Kidney (tissue), 14 donors: ENCODE data around the gene KMT2D. TPM values are rescaled to one million over a fixed set of nuclear protein-coding genes. Genes with fewer than 3 reads are reported as not detected.

Experiments
- DNase-seq, 5 donors: peaks; one replicate each; pipeline ENCODE4 v3.0.0-alpha.2; 2013 to 2020
- FAIRE-seq: peaks from 2 replicates; lab custom pipeline; 2012; peaks lifted over from hg19 to GRCh38; lab: Jason Lieb, UNC
- H3K27ac ChIP-seq, 2 donors: one replicate each; pipeline ENCODE4 v1.7.0; 2013; ENCODE audit warnings: low read depth in 2 of 2, low read length in 2 of 2, inconsistent platforms in 1 of 2
- H3K27me3 ChIP-seq: one replicate; pipeline ENCODE4 v1.7.1; 2013; ENCODE audit warnings: low read length, inconsistent platforms; ENCODE audit not compliant: control insufficient read depth, insufficient read depth
- H3K36me3 ChIP-seq, 3 donors: one replicate each; pipeline versions ENCODE4 v1.7.0 to v1.7.1; 2013; ENCODE audit warnings: low read length in 3 of 3, control low read depth in 1 of 3, inconsistent platforms in 1 of 3; ENCODE audit not compliant: insufficient read depth in 3 of 3, control insufficient read depth in 2 of 3
- H3K4me1 ChIP-seq, 3 donors: one replicate each; pipeline versions ENCODE4 v1.7.0 to v1.7.1; 2013; ENCODE audit warnings: low read length in 3 of 3, inconsistent platforms in 1 of 3, low read depth in 1 of 3; ENCODE audit not compliant: control insufficient read depth in 2 of 3, insufficient read depth in 2 of 3
- H3K4me3 ChIP-seq, 3 donors: one replicate each; pipeline versions ENCODE4 v1.7.0 to v1.8.1; 2013; ENCODE audit warnings: low read length in 3 of 3, control low read depth in 1 of 3, inconsistent platforms in 1 of 3
- H3K9ac ChIP-seq, 3 donors: one replicate each; pipeline versions ENCODE4 v1.7.0 to v1.7.1; 2013; ENCODE audit warnings: low read length in 3 of 3, control low read depth in 1 of 3, inconsistent platforms in 1 of 3
- H3K9me3 ChIP-seq, 3 donors: one replicate each; pipeline versions ENCODE4 v1.7.0 to v1.7.1; 2013; ENCODE audit warnings: low read length in 3 of 3, control low read depth in 1 of 3, inconsistent platforms in 1 of 3; ENCODE audit not compliant: control insufficient read depth in 2 of 3, insufficient read depth in 1 of 3
- CTCF ChIP-seq: IDR thresholded peaks from 3 replicates; pipeline ENCODE4 v1.5.1; 2012; ENCODE audit warnings: mild to moderate bottlenecking, moderate library complexity, borderline replicate concordance; ENCODE audit not compliant: insufficient read depth; ENCODE audit errors: extremely low read depth
- intact Hi-C: fragments of 100-400 bp; cut with DNase I; formaldehyde crosslinking; loops from one replicate; pipeline ENCODE4 v1.11.1; 2022
- polyA plus RNA-seq: library from polyadenylated mRNA; stranded (reverse); fragments of 350-450 nt; fragmentation: Illumina TruSeq; extraction: RNeasy Lipid Tissue Mini Kit (QIAGEN cat#74804); gene quantifications from one replicate; pipeline ENCODE4 v1.2.3, GENCODE V29; 2014; ENCODE audit warnings: low read depth, low replicate concordance; ENCODE audit not compliant: insufficient read depth
- total RNA-seq: library from RNA; stranded (reverse); fragmentation: NEBNext Ultra II Directional; extraction: Animal tissue kit (Norgen Biotek cat#: 25700); gene quantifications from one replicate; pipeline ENCODE4 v1.2.1, GENCODE V29; 2021
- donor health status: control.
- donor health status: control.
- donor health status: control.
- donor health status: control.
- donor health status: control.
- donor health status: DM: yes; HTN: yes; CAD: no.
- donor health status: Normal renal cell carcinoma (clear cell type).

Gene KMT2D
- total and polyA plus RNA-seq, 2 donors from 2014 or later, result 5.0 to 89.9 TPM

DNA sequence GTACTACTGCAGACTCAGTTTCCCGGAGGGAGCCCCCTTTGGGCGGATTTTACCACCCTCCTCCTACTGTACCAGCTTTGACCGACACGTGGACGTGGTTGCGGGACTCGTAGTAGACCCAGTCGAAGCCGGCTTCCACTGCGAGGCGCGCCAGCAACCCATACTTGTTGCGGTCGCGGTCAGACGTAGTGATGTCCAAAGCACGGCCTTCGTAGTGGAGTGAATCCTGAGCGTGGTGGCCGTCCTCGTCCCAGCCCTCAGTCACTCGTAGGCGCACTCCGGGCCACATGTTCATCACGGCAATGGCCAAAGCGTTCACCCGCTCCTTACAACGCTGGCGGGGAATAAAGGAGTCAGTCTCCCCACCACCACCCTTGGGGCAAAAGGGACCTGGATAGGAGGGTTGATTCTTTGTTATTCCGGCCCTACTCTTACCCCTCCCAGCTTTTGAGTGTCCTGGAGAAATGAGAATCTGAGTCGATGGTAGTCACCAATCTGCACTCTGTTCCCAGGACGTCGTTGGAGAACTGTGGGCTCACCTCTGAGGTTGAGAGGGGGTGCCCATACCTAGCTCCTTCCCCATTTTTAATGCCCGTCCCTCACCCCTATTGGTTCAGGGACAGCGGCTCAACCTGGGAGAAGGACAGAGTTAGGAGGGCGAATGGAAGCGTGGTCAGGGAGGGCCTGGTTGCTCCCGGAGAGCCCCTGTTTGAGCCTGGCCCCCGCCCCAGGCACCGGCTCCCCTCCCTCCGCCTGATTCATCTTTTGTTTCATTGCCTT is 30.7 kb upstream of the KMT2D start:
- DNase-seq, result peak in 1 of 5 donors; percentile 19
- Histone ChIP-seq H3K27me3 (peaks cover 44% of the 10 kb centered on the region), H3K36me3 (no peaks in the 10 kb centered on the region), H3K4me1 (peaks cover 0 to 34% (median 4%) of the 10 kb centered on the region in 3 donors), H3K9me3 (no peaks in the 10 kb centered on the region), H3K27ac (no peak overlapping the region), H3K4me3 (no peak overlapping the region), H3K9ac (no peak overlapping the region)
- TF ChIP-seq CTCF, result no peak
- no peak for FAIRE-seq
- intact Hi-C loops, result no loop called here

- FAIRE-seq (no peak), DNase-seq (peak; percentile 52 to 87 (median 61))
- peak overlapping the region in 1 of 3 donors; percentile 8 for H3K4me3 ChIP-seq
- no peak overlapping the region for H3K9ac ChIP-seq
- H3K9me3 ChIP-seq, result no peaks in the 10 kb centered on the region
- peaks cover 44% of the 10 kb centered on the region for H3K27me3 ChIP-seq
- H3K36me3 ChIP-seq, result no peaks in the 10 kb centered on the region
- H3K4me1 ChIP-seq, result peaks cover 0 to 34% (median 4%) of the 10 kb centered on the region in 3 donors
- intact Hi-C loops, result no loop called here
- TF ChIP-seq CTCF, result no peak
- H3K27ac ChIP-seq, result no peak overlapping the region
Measured at GRCh38 chr12:49089821-49090773, 29.5 kb upstream of the KMT2D start.

GRCh38 chr12:49088932-49089330 is 28.3 kb upstream of the KMT2D start:
- H3K36me3 ChIP-seq, result no peaks in the 10 kb centered on the region
- peaks cover 38% of the 10 kb centered on the region for H3K27me3 ChIP-seq
- no peak for DNase-seq
- H3K9me3 ChIP-seq, result no peaks in the 10 kb centered on the region
- no peak for TF ChIP-seq CTCF
- no peak overlapping the region for H3K4me3 ChIP-seq
- peaks cover 0 to 27% (median 1%) of the 10 kb centered on the region in 3 donors for H3K4me1 ChIP-seq
- FAIRE-seq, result no peak
- no peak overlapping the region for H3K27ac ChIP-seq
- H3K9ac ChIP-seq, result no peak overlapping the region
- intact Hi-C loops, result no loop called here
